ENCODE data around the gene LTBP1. TPM values are rescaled to one million over a fixed set of nuclear protein-coding genes. Genes with fewer than 3 reads are reported as not detected.

LTBP1 gene
- total and polyA plus RNA-seq, 10 of the 15 experiments (the other 5 are each of a cell fraction or from before 2014, with no cell fraction given): 0.01 to 0.28 (median 0.12) TPM; not detected in 2

DNA sequence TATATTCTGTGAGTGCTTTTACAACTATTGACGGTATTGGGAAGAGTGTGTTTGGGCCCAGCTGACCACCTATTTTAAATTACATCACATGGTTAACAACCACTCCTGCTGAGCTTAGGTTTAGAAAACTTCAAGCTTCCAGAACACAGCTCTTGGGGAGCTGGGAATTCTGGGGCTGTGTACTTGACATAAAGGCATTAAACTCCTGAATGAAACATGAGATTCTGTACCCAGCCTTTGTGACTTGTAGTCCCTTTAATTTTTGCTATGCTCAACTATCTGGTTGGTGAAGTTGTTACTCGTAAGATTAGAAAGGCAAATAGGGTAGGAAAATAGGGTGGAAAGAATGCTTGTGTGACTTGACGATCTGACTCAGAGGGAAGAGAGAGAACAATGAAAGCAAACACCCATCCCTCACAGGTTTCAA is 66.9 kb downstream of the LTBP1 start (continued):
- TF ChIP-seq, protein P1, sequence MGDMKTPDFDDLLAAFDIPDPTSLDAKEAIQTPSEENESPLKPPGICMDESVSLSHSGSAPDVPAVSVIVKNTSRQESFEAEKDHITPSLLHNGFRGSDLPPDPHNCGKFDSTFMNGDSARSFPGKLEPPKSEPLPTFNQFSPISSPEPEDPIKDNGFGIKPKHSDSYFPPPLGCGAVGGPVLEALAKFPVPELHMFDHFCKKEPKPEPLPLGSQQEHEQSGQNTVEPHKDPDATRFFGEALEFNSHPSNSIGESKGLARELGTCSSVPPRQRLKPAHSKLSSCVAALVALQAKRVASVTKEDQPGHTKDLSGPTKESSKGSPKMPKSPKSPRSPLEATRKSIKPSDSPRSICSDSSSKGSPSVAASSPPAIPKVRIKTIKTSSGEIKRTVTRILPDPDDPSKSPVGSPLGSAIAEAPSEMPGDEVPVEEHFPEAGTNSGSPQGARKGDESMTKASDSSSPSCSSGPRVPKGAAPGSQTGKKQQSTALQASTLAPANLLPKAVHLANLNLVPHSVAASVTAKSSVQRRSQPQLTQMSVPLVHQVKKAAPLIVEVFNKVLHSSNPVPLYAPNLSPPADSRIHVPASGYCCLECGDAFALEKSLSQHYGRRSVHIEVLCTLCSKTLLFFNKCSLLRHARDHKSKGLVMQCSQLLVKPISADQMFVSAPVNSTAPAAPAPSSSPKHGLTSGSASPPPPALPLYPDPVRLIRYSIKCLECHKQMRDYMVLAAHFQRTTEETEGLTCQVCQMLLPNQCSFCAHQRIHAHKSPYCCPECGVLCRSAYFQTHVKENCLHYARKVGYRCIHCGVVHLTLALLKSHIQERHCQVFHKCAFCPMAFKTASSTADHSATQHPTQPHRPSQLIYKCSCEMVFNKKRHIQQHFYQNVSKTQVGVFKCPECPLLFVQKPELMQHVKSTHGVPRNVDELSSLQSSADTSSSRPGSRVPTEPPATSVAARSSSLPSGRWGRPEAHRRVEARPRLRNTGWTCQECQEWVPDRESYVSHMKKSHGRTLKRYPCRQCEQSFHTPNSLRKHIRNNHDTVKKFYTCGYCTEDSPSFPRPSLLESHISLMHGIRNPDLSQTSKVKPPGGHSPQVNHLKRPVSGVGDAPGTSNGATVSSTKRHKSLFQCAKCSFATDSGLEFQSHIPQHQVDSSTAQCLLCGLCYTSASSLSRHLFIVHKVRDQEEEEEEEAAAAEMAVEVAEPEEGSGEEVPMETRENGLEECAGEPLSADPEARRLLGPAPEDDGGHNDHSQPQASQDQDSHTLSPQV (IDR thresholded peaks at IDR 0.05): no peak
- TF ChIP-seq SMAD5 (IDR thresholded peaks at IDR 0.05; ENCODE audit: low read depth) (no peak), HDGF (IDR thresholded peaks at IDR 0.05) (no peak), IRF4 (IDR thresholded peaks at IDR 0.05; ENCODE audit: low read depth, low read length) (no peak)

DNA sequence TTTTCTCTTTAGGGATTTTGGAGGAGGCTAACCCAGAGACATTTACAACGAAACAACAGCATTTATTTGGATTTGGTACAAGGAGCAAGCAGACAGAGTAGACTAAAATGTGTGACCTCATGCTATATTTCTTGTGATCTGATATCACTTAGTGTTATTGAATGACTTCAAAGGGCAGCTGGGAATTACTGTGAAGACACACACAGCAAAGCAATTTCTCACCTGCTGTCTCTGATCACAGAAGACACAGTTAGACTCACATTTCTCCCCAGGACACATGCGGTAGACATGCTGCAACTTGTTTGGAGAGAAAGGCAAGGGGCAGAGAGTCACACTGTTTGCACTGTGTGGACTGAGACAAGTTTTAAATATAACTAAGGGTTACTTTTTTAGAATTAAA is 67.5 kb downstream of the LTBP1 start:
- DNase-seq (ENCODE audit: low read depth, low spot score): no peak
- ChIA-PET CTCF (no interaction called here), POLR2A (no interaction called here), SMC1A (ENCODE audit: uncharacterized antibody, unreplicated experiment) (no interaction called here), RAD21 (ENCODE audit: unreplicated experiment) (no interaction called here)
- in situ Hi-C loops (cut with MboI) (no loop called here), intact Hi-C loops (cut with micrococcal nuclease; ENCODE audit: unreplicated experiment) (no loop called here)
- Histone ChIP-seq H3K9ac (ENCODE audit: control insufficient read depth, insufficient read depth, low read length) (no peak overlapping the region), H3K36me3 (ENCODE audit: control insufficient read depth in 2 of 2, insufficient read depth in 2 of 2, low read length in 1 of 2) (no peaks in the 10 kb centered on the region), H3K79me2 (ENCODE audit: control insufficient read depth, insufficient read depth, low read length) (no peaks in the 10 kb centered on the region), H3K4me1 (ENCODE audit: control insufficient read depth, insufficient read depth, low read length) (no peaks in the 10 kb centered on the region), H3K4me2 (ENCODE audit: control insufficient read depth, insufficient read depth) (no peak overlapping the region), H3K27ac (ENCODE audit: control insufficient read depth, insufficient read depth) (no peak overlapping the region), H3K27me3 (replicated peaks in 1 of 2; ENCODE audit: control insufficient read depth in 2 of 2, insufficient read depth in 2 of 2, low read length in 1 of 2) (no peaks in the 10 kb centered on the region), H4K20me1 (ENCODE audit: control insufficient read depth, insufficient read depth) (no peaks in the 10 kb centered on the region), H3K9me3 (replicated peaks; ENCODE audit: control insufficient read depth, insufficient read depth, low read length) (no peaks in the 10 kb centered on the region), H3K4me3 (no peak overlapping the region), H2AFZ (ENCODE audit: control insufficient read depth, low read depth, low read length) (no peak overlapping the region)
- BruUV-seq (replicated peaks): no TSS peak
- WGBS (ENCODE audit: insufficient coverage, insufficient replicate concordance, low lambda C conversion rate, missing lambda C conversion rate): 46% methylated on average over 2 of the region's 2 CpGs
- FAIRE-seq: no peak
- no peak for ATAC-seq
- TF ChIP-seq, protein P2, sequence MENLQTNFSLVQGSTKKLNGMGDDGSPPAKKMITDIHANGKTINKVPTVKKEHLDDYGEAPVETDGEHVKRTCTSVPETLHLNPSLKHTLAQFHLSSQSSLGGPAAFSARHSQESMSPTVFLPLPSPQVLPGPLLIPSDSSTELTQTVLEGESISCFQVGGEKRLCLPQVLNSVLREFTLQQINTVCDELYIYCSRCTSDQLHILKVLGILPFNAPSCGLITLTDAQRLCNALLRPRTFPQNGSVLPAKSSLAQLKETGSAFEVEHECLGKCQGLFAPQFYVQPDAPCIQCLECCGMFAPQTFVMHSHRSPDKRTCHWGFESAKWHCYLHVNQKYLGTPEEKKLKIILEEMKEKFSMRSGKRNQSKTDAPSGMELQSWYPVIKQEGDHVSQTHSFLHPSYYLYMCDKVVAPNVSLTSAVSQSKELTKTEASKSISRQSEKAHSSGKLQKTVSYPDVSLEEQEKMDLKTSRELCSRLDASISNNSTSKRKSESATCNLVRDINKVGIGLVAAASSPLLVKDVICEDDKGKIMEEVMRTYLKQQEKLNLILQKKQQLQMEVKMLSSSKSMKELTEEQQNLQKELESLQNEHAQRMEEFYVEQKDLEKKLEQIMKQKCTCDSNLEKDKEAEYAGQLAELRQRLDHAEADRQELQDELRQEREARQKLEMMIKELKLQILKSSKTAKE (IDR thresholded peaks at IDR 0.05; ENCODE audit: low read depth, poor library complexity, severe bottlenecking): no peak
- no peak for TF ChIP-seq RBBP5 (conservative IDR thresholded peaks at IDR 0.05)
- no peak for TF ChIP-seq NFYB (IDR thresholded peaks at IDR 0.05; ENCODE audit: insufficient read depth, low read depth, low read length)
- TF ChIP-seq ESRRA (IDR thresholded peaks at IDR 0.05; ENCODE audit: low read length): no peak
- no peak for TF ChIP-seq POLR2AphosphoS2 (IDR thresholded peaks at IDR 0.05; ENCODE audit: low read depth, low read length)
- no peak for TF ChIP-seq CEBPB (IDR thresholded peaks at IDR 0.05; ENCODE audit: borderline replicate concordance in 1 of 2, low read depth in 2 of 2, low read length in 2 of 2)
- no peak for TF ChIP-seq HDAC6 (IDR thresholded peaks at IDR 0.05; ENCODE audit: unreplicated experiment)
- TF ChIP-seq GABPA (IDR thresholded peaks at IDR 0.05; ENCODE audit: low read depth): no peak
- TF ChIP-seq STAT1 (conservative IDR thresholded peaks at IDR 0.05): no peak
- TF ChIP-seq POLR2A (IDR thresholded peaks at IDR 0.05; ENCODE audit: low read depth, low read length): no peak
- no peak for TF ChIP-seq KAT2A (conservative IDR thresholded peaks at IDR 0.05; ENCODE audit: control insufficient read depth, low read depth, low read length)
- no peak for TF ChIP-seq ZNF217 (IDR thresholded peaks at IDR 0.05)
- no peak for TF ChIP-seq EZH2 (IDR thresholded peaks at IDR 0.05; ENCODE audit: borderline replicate concordance, control insufficient read depth, low read depth, low read length)
- no peak for TF ChIP-seq JUND (IDR thresholded peaks at IDR 0.05; ENCODE audit: low read depth, low read length)
- no peak for TF ChIP-seq POU2F2 (IDR thresholded peaks at IDR 0.05; ENCODE audit: borderline replicate concordance, low read depth, low read length)
- TF ChIP-seq TCF7 (IDR thresholded peaks at IDR 0.05; ENCODE audit: borderline replicate concordance): no peak

All from GM12878 (cell line).